ENCODE results near the gene SPAG7. TPM values are rescaled to one million over a fixed set of nuclear protein-coding genes. Genes with fewer than 3 reads are reported as not detected.
"Not testable (repeated sequence)": the region's sequence is repeated elsewhere in the genome, so short reads cannot be mapped to it uniquely, and the experiment has no call there.

The SPAG7 gene
- total RNA-seq, 1 donor from 2014 or later, result 40.7 TPM

GRCh38 chr17:4938069-4938491, 29.5 kb downstream of the SPAG7 start:
- DNase-seq, result no peak

DNA sequence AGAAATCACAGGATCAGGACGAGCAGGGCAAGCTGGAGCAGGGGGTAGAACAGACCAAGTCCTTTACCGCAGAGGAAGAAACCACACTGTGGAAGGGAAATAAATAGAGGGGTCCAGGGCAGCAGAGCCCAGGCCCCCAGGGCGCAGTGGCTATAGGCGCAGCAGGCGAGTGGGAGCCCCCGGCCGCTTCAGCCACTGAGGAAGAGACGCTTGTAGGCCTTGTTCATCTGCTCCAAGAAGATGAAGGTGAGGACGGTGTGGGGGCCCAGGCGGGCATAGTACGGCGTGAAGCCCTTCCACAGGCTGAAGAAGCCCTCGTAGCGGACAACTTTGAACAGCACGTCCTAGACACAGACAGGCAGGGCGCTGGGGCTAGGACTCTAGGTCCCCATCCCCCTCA, 30.1 kb downstream of the SPAG7 start:
- no peak for DNase-seq

DNA sequence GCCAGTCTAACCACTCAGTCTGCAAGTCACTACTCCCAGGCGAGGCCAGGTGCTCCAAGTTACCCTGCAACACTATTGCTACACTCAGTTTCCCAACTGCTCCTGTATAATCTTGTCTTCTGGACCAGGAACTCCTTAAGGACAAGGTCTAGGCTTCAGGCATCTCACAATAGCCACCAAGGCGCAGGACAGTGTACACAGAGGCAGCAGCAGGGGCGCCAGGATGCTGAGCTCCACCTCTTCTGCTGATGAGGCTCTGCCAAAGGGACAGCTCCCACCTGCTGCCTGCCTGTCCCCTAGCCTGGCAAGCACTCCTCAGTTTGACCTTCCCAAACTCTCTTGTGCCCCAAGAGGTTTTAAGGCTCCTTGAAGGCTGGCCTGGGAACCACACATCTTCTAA, 31.2 kb downstream of the SPAG7 start:
- no peak for DNase-seq

DNA sequence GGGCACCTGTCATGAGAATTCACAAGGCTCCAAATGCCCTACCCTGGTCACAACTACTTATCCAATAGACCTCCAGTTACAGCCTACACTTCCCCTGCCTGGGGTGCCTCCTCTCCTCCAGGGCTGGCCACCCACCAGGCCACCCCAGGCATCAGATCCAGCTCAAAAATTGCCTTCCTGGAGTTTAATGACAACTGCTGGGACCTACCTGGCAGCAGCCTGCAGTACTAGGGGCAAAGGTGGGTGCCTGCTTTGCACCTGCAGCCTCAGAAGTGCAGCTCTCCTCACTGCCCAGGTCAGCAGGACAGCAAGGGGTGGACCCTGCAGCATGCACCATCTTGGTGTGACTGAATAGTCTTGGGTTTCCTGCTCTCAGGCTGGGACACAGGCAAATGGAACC, 32.0 kb downstream of the SPAG7 start:
- DNase-seq, result no peak

- DNase-seq, result no peak
These were observed 33.2 kb downstream of the SPAG7 start for GRCh38 chr17:4934173-4934979.

- no peak for DNase-seq
These were observed 34.0 kb downstream of the SPAG7 start for GRCh38 chr17:4933646-4934045.

DNA sequence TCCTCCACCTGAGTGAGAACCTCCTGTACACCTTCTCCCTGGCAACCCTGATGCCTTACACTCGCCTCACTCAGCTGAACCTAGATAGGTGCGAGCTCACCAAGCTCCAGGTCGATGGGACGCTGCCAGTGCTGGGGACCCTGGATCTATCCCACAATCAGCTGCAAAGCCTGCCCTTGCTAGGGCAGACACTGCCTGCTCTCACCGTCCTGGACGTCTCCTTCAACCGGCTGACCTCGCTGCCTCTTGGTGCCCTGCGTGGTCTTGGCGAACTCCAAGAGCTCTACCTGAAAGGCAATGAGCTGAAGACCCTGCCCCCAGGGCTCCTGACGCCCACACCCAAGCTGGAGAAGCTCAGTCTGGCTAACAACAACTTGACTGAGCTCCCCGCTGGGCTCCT, 34.9 kb downstream of the SPAG7 start:
- no peak for DNase-seq

GRCh38 chr17:4931963-4932362, 35.7 kb downstream of the SPAG7 start, which contains the start of gene GP1BA:
Gene GP1BA (plus strand): TSS chr17:4932277. CDS start chr17:4932605, 328 bp downstream.
- no peak for DNase-seq

DNA sequence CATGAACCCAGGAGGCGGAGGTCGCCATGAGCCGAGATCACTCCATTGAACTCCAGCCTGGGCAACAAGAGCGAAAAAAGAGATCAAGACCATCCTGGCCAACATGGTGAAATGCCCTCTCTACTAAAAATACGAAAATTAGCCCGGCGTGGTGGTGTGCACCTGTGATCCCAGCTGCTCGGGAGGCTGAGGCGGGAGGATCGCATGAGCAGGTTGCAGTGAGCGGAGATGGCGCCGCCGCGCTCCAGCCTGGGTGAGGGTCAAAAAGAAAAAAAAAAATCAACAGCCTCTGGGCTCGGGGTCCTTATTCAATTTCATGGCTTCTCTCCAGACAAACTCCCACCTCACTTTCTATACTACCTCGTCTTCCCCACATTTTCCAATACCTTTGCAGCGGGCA, 38.7 kb downstream of the SPAG7 start:
- DNase-seq, result no peak

- DNase-seq, result not testable (repeated sequence)
These were observed 40.9 kb downstream of the SPAG7 start for GRCh38 chr17:4926577-4927335.

GRCh38 chr17:4921320-4921719, 46.3 kb downstream of the SPAG7 start:
- no peak for DNase-seq

DNA sequence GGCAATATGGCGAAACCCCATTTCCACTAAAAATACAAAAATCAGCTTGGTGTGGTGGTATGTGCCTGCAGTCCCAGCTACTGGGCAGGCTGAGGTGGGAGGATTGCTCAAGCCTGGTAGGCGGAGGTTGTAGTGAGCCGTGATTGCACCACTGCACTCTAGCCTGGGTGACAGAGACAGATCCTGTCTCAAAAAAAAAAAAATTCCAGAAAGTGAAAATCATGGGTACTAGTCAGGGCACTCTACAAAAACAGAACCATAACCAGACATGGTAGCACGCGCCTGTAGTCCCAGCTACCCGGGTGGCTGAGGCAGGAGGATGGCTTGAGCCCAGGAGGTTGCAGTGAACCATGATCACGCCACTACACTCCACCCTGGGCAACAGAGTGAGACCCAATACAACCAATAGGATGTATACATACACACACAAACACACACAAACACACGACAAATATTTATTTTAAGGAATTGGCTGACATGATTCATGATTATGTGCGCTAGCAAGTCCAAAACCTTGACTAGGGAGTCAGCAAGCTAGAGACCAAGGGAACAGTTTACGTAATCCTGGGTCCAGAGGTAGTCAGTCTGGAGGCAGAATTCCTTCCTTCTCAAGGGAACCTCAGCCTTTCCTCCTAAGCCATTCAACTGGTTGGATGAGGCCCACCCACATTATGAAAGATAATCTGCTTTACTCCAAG, 47.1 kb downstream of the SPAG7 start:
- DNase-seq, result no peak

DNA sequence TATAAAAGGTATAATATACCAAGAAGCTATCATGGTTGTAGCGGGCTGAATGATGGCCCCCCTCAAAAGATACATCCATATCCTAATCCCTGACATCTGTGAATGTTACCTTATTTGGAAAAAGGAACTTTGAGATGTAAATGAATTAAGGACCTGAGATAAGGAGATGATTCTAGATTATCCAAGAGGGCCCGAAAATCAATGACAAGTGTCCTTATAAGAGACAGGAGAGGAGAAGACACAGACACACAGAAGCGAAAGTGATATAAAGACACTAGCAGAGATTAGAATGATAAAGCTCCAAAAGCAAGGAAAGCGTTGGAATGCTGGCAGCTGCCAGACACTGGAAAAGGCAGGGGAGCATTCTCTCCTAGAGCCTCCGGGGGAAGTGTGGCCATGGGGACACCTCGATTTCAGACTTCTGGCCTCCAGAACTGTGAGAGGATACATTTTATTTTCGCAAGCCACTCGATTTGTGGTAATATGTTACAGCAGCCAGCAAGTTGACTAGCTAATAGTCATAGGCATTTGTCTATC, 48.0 kb downstream of the SPAG7 start:
- DNase-seq, result no peak

DNA sequence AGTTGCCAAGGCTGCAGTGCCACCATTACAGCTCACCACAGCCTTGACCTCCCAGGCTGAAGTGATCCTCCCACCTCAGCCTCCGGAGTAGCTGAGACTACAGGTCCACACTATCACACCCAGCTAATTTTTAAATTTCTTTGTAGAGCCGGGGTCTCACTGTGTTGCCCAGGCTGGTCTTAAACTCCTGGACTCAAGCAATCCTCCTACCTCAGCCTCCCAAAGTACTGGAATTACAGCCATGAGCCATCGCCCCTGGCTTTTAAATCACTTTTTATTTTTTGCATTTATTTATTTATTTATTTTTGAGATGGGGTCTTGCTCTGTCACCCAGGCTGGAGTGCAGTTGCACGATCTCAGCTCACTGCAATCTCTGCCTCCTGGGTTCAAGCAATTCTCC, 53.1 kb downstream of the SPAG7 start:
- DNase-seq, result not testable (repeated sequence)

DNA sequence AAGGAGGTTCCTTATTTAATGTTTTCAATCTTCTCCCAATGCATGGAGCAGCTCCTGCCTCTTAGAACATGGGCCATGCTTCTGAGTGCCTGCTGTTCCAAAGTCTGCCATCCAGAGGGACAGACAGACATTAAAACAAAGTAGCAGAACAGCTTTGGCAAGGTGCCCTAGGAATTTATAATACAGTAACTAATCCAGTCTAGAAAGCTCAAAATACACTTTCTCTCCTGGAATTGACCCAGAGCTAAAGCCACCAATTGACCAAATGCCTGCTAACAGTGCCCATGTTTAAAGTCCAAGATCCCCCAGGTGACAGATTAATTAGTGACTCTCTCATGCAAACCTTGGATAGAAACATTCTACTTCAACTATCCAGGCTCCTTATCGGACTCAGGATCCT, 53.6 kb downstream of the SPAG7 start:
- DNase-seq, result no peak

Small RNA genes lying within 50 kb of the gene (small RNA-seq; reads per million reads assigned to genes)
- not detected for gene MIR6864 (ENCODE audit: low replicate concordance)
- gene MIR6865 (ENCODE audit: low replicate concordance), result not detected

Other genes starting within 250 kb of the SPAG7 start
- 8.7 TPM for gene MED11, start 236.4 kb downstream of the SPAG7 start, total RNA-seq
- 0.89 TPM for gene ZMYND15, start 228.0 kb downstream of the SPAG7 start, total RNA-seq
- gene CXCL16, start 227.9 kb downstream of the SPAG7 start, total RNA-seq, result 6.5 TPM
- gene TM4SF5, start 195.9 kb downstream of the SPAG7 start, total RNA-seq, result not detected
- 1.6 TPM for gene VMO1, start 181.5 kb downstream of the SPAG7 start, total RNA-seq
- gene GLTPD2, start 178.9 kb downstream of the SPAG7 start, total RNA-seq, result not detected
- 78.3 TPM for gene PSMB6, start 171.7 kb downstream of the SPAG7 start, total RNA-seq
- gene PLD2, start 160.7 kb downstream of the SPAG7 start, total RNA-seq, result 24.5 TPM
- gene MINK1, start 134.5 kb downstream of the SPAG7 start, total RNA-seq, result 40.9 TPM
- gene C17orf107, start 68.3 kb downstream of the SPAG7 start, total RNA-seq, result 6.0 TPM
- gene CHRNE, start 64.7 kb downstream of the SPAG7 start, total RNA-seq, result 0.69 TPM
- gene GP1BA, start 35.5 kb downstream of the SPAG7 start, total RNA-seq, result 0.10 TPM
- 34.2 TPM for gene SLC25A11, start 27.8 kb downstream of the SPAG7 start, total RNA-seq
- gene RNF167, start 27.5 kb downstream of the SPAG7 start, total RNA-seq, result 20.6 TPM
- gene PFN1, start 19.3 kb downstream of the SPAG7 start, total RNA-seq, result 160 TPM
- gene ENO3, start 16.7 kb downstream of the SPAG7 start, total RNA-seq, result 378 TPM
- 17.8 TPM for gene CAMTA2, start 19.9 kb upstream of the SPAG7 start, total RNA-seq
- 0.20 TPM for gene INCA1, start 29.7 kb upstream of the SPAG7 start, total RNA-seq
- gene KIF1C, start 30.1 kb upstream of the SPAG7 start, total RNA-seq, result 29.1 TPM
- 0.59 TPM for gene SLC52A1, start 67.6 kb upstream of the SPAG7 start, total RNA-seq
- 3.1 TPM for gene ZFP3, start 110.7 kb upstream of the SPAG7 start, total RNA-seq
- gene ZNF232, start 144.1 kb upstream of the SPAG7 start, total RNA-seq, result 7.3 TPM
- 0.20 TPM for gene USP6, start 148.2 kb upstream of the SPAG7 start, total RNA-seq
- 10.2 TPM for gene ZNF594, start 224.1 kb upstream of the SPAG7 start, total RNA-seq

Measured in skin of body (tissue), 3 donors.